Duodenal mucosa (tissue), 2 donors: ENCODE measurements around the gene EIF2B2.

ENCODE experiments used
- H3K27ac ChIP-seq: one replicate; pipeline ENCODE4 v1.7.0; 2013; ENCODE audit warnings: low read depth, low read length
- H3K27me3 ChIP-seq, 2 donors: one replicate each; pipeline ENCODE4 v1.7.0; 2013; ENCODE audit warnings: low read length in 2 of 2, control low read depth in 1 of 2; ENCODE audit not compliant: insufficient read depth in 2 of 2, control insufficient read depth in 1 of 2
- H3K36me3 ChIP-seq, 2 donors: one replicate each; pipeline ENCODE4 v1.7.0; 2013; ENCODE audit warnings: low read length in 2 of 2, control low read depth in 1 of 2; ENCODE audit not compliant: insufficient read depth in 2 of 2, control insufficient read depth in 1 of 2
- H3K4me1 ChIP-seq, 2 donors: one replicate each; pipeline ENCODE4 v1.7.0; 2013; ENCODE audit warnings: low read length in 2 of 2, control low read depth in 1 of 2; ENCODE audit not compliant: insufficient read depth in 2 of 2, control insufficient read depth in 1 of 2
- H3K4me3 ChIP-seq, 2 donors: one replicate each; pipeline ENCODE4 v1.7.0; 2013; ENCODE audit warnings: low read length in 2 of 2, low read depth in 1 of 2
- H3K9ac ChIP-seq, 2 donors: one replicate each; pipeline ENCODE4 v1.7.0; 2013; ENCODE audit warnings: low read length in 2 of 2, low read depth in 1 of 2
- H3K9me3 ChIP-seq, 2 donors: one replicate each; pipeline ENCODE4 v1.7.0; 2013; ENCODE audit warnings: low read length in 2 of 2, control low read depth in 1 of 2; ENCODE audit not compliant: control insufficient read depth in 1 of 2

EIF2B2 gene

DNA sequence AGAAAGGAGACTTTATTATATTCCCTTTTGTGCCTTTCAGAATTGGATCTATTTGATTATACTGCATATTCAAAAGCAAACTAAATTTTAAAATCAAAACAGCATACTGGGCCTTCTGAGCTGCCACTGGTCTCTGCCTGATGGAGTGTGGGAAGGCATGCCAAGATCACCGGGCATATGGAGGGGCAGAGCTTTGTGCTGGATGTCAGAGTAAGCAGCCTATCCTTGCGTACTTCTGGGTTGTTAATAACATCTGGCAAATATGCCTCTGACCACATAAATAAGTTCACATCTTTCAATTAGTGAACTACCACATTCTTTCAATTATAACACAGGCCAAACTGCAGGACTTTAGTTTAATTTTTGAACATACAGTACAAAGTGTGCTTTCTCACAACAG is 30.2 kb downstream of the EIF2B2 start:
- Histone ChIP-seq H3K4me1 (no peaks in the 10 kb centered on the region), H3K27ac (no peak overlapping the region), H3K9me3 (no peaks in the 10 kb centered on the region), H3K27me3 (no peaks in the 10 kb centered on the region), H3K36me3 (peaks cover 22 to 49% of the 10 kb centered on the region in 2 donors), H3K4me3 (no peak overlapping the region), H3K9ac (no peak overlapping the region)

DNA sequence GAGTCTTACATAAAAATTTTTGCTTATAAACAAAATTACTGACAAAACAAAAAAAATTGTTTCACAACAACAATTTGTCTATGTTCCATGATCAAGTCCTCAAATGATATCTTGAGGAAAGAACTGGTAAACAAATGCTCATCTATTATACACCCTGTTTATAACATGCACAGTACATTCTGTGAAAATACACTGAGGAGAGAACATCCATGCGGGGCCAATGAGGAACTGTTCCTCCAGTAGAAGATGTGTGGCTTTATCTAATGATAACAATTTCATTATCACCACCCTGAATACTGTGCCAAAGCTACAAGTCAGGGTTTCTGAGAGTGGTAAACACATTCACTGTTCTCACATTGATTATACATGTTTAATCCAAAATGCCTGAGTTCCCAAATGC is 37.8 kb downstream of the EIF2B2 start:
- Histone ChIP-seq H3K27ac (no peak overlapping the region), H3K36me3 (peaks cover 3 to 12% of the 10 kb centered on the region in 2 donors), H3K4me1 (peaks cover 17 to 23% of the 10 kb centered on the region in 2 donors), H3K9ac (no peak overlapping the region), H3K27me3 (no peaks in the 10 kb centered on the region), H3K9me3 (no peaks in the 10 kb centered on the region), H3K4me3 (no peak overlapping the region)

GRCh38 chr14:75040959-75041358 is 38.2 kb downstream of the EIF2B2 start:
- Histone ChIP-seq H3K4me1 (peaks cover 17 to 23% of the 10 kb centered on the region in 2 donors), H3K27ac (no peak overlapping the region)

GRCh38 chr14:75041613-75042012 is 38.9 kb downstream of the EIF2B2 start:
- peak overlapping the region in 1 of 2 donors; percentile 35 for H3K9ac ChIP-seq
- peak overlapping the region; percentile 13 for H3K27ac ChIP-seq
- no peaks in the 10 kb centered on the region for H3K9me3 ChIP-seq
- H3K4me3 ChIP-seq = peak overlapping the region in 1 of 2 donors; percentile 35
- H3K4me1 ChIP-seq = peaks cover 17 to 27% of the 10 kb centered on the region in 2 donors
- H3K36me3 ChIP-seq = peaks cover 3 to 10% of the 10 kb centered on the region in 2 donors
- no peaks in the 10 kb centered on the region for H3K27me3 ChIP-seq

More at GRCh38 chr14:75040959-75041358, 38.2 kb downstream of the EIF2B2 start:
- Histone ChIP-seq H3K9me3 (no peaks in the 10 kb centered on the region), H3K36me3 (peaks cover 3 to 12% of the 10 kb centered on the region in 2 donors), H3K27me3 (no peaks in the 10 kb centered on the region), H3K4me3 (no peak overlapping the region), H3K9ac (no peak overlapping the region)

DNA sequence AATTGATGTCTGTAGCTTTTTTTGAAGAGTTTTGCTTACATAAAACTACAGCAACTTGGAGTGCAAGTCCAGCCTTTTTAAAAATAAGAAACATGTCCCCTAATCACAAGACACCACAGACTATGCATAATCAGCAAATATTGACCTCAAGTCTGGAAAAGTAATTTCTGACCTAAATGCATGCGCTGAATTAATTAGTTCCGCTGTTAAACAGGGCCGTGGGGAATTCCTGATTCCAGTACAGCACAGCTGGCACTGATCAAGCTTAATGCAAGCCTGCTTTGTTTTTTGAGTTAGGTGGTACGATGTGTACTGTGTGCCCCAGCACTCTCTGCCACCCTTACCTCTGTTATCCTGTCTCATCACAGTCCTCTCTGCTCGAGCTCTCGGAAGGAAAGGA is 39.3 kb downstream of the EIF2B2 start:
- Histone ChIP-seq H3K9ac (peak overlapping the region; percentile 26 to 35), H3K9me3 (no peaks in the 10 kb centered on the region), H3K4me1 (peaks cover 17 to 29% of the 10 kb centered on the region in 2 donors), H3K27ac (peak overlapping the region; percentile 13), H3K4me3 (peak overlapping the region; percentile 23 to 35), H3K27me3 (no peaks in the 10 kb centered on the region), H3K36me3 (peaks cover 3 to 5% of the 10 kb centered on the region in 2 donors)

- Histone ChIP-seq H3K36me3 (peaks cover 0 to 2% of the 10 kb centered on the region in 2 donors), H3K4me1 (peaks cover 17 to 33% of the 10 kb centered on the region in 2 donors), H3K27ac (no peak overlapping the region), H3K4me3 (no peak overlapping the region), H3K9ac (no peak overlapping the region), H3K27me3 (no peaks in the 10 kb centered on the region), H3K9me3 (no peaks in the 10 kb centered on the region)
Observed at GRCh38 chr14:75044322-75044721, 41.6 kb downstream of the EIF2B2 start.

- peaks cover 17 to 35% of the 10 kb centered on the region in 2 donors for H3K4me1 ChIP-seq
Observed at GRCh38 chr14:75044752-75045151, 42.0 kb downstream of the EIF2B2 start.

DNA sequence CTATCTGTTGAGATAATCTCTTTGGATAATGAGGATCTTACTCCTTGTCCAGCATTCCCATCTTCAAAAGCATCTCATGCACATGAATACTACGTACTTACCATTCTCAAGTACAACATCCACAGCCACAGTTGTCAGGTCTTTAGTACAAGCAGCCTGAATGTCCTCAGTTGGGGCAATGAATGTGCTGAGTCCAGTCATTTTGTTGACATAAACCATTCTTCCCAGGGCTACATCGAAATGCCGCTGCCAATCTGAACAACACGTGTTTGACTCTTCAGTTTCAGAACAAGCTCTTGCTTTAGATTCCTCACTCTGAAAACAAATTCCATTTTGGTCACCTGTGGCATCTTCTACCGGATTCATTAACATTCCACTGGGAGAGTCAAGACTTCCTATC is 43.6 kb downstream of the EIF2B2 start:
- no peak overlapping the region for H3K9ac ChIP-seq
- no peak overlapping the region for H3K4me3 ChIP-seq
- H3K9me3 ChIP-seq = no peaks in the 10 kb centered on the region
- peaks cover 0 to 2% of the 10 kb centered on the region in 2 donors for H3K36me3 ChIP-seq
- no peaks in the 10 kb centered on the region for H3K27me3 ChIP-seq
- H3K4me1 ChIP-seq = peaks cover 23 to 37% of the 10 kb centered on the region in 2 donors
- H3K27ac ChIP-seq = no peak overlapping the region

More at GRCh38 chr14:75044752-75045151, 42.0 kb downstream of the EIF2B2 start:
- H3K27me3 ChIP-seq = no peaks in the 10 kb centered on the region
- H3K36me3 ChIP-seq = peaks cover 0 to 2% of the 10 kb centered on the region in 2 donors
- H3K9ac ChIP-seq = no peak overlapping the region
- no peaks in the 10 kb centered on the region for H3K9me3 ChIP-seq
- H3K27ac ChIP-seq = no peak overlapping the region
- H3K4me3 ChIP-seq = no peak overlapping the region

DNA sequence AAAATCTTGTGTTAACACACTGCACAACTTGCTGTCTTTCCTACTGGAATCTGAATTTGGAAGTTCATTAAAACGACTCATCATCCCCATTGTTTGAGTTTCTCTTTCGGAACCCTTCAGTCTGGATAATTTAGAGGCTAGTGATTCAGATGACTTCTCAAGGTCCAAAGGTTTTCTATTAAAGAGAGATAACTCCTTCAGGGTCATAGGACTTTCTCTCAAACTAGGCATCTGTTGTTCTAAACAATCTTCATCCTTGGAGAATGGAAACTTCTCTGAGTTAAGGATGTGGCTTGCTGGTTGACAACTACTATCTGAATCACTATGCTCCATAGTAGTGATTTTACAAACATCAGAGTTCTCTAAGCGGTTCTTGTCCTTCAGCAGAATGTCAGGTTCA is 44.2 kb downstream of the EIF2B2 start:
- no peak overlapping the region for H3K4me3 ChIP-seq
- H3K9me3 ChIP-seq = no peaks in the 10 kb centered on the region
- H3K4me1 ChIP-seq = peaks cover 16 to 33% of the 10 kb centered on the region in 2 donors
- no peak overlapping the region for H3K27ac ChIP-seq
- H3K36me3 ChIP-seq = no peaks in the 10 kb centered on the region
- H3K27me3 ChIP-seq = no peaks in the 10 kb centered on the region
- H3K9ac ChIP-seq = no peak overlapping the region

DNA sequence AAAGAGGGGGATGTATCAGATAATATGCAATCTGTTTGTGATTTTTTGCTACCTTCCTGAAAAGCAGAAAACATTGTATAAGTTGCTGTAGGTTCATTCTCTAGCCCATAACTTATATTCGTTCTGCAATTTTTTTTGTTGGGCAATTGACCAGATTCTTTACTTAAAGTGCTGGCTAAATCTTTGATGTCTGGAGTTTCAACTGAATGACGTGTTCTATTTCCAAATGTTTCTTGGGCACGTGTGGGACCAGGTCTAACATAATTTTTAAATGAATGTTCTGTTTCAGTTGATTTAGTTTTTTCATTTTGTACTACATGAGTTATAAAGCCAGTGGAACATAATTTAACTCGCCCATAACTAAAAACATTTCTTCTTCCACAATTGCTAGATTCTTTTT is 44.8 kb downstream of the EIF2B2 start:
- no peak overlapping the region for H3K27ac ChIP-seq
- H3K27me3 ChIP-seq = no peaks in the 10 kb centered on the region
- no peaks in the 10 kb centered on the region for H3K36me3 ChIP-seq
- peaks cover 13 to 27% of the 10 kb centered on the region in 2 donors for H3K4me1 ChIP-seq
- no peak overlapping the region for H3K4me3 ChIP-seq
- H3K9me3 ChIP-seq = no peaks in the 10 kb centered on the region
- no peak overlapping the region for H3K9ac ChIP-seq

DNA sequence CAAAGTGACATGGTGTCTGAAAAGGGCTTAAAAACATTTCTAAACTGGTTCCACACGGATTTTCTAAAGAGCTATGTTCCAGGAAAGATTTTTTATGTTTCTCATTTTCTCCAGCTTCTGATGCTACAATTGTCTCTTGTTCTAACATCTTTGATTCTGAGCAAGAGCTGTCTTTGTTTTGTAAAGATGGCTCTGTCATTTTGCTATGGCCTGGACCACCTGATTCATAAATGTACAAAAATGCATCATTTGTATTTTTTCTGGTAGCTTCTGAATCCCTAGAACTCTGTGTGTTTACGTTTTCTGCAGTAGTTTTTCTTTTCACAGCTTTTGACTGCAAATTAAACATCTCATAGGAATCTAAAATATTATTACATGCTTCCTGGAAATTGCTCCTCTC is 45.4 kb downstream of the EIF2B2 start:
- no peaks in the 10 kb centered on the region for H3K36me3 ChIP-seq
- peaks cover 13 to 26% of the 10 kb centered on the region in 2 donors for H3K4me1 ChIP-seq
- H3K9ac ChIP-seq = no peak overlapping the region
- H3K4me3 ChIP-seq = no peak overlapping the region
- no peaks in the 10 kb centered on the region for H3K27me3 ChIP-seq
- no peak overlapping the region for H3K27ac ChIP-seq
- no peaks in the 10 kb centered on the region for H3K9me3 ChIP-seq
